HCT116 (cell line): ENCODE data around the gene WFDC5.

Experiments used
- EGR1 ChIP-seq: IDR thresholded peaks from 2 replicates; pipeline ENCODE4 v1.6.1; 2012; ENCODE audit warnings: low read depth
- ELF1 ChIP-seq: IDR thresholded peaks from 2 replicates; pipeline ENCODE4 v1.6.1; 2012; ENCODE audit warnings: low read depth, borderline replicate concordance
- EZH2 ChIP-seq: fragments of 200-600 bp; sonication (generic); IDR thresholded peaks from 2 replicates; pipeline ENCODE4 v1.6.1; 2017; ENCODE audit warnings: antibody characterized with exemption, mixed run types
- POLR2A ChIP-seq: IDR thresholded peaks from 2 replicates; pipeline ENCODE4 v1.7.0; 2011; ENCODE audit warnings: borderline replicate concordance; ENCODE audit not compliant: insufficient read depth, insufficient read length; ENCODE audit errors: extremely low read depth
- POLR2AphosphoS5 ChIP-seq: IDR thresholded peaks from 2 replicates; pipeline ENCODE4 v1.6.1; 2011; ENCODE audit warnings: mild to moderate bottlenecking, low read depth, low read length, moderate library complexity
- RAD21 ChIP-seq: IDR thresholded peaks from 2 replicates; pipeline ENCODE4 v1.6.1; 2012; ENCODE audit warnings: low read depth, mild to moderate bottlenecking
- REST ChIP-seq: IDR thresholded peaks from 2 replicates; pipeline ENCODE4 v1.6.1; 2012; ENCODE audit warnings: low read depth
- TF ChIP-seq, protein P1 (sequence below), 3 experiments: fragments of 200-600 bp in 1 of 3; sonication (generic) in 1 of 3; IDR thresholded peaks in 2 of 3; conservative IDR thresholded peaks in 1 of 3; 2 replicates each; pipeline ENCODE4 v1.5.1; 2012 to 2017; ENCODE audit warnings: low read depth in 2 of 3, low read length in 2 of 3, antibody characterized with exemption in 1 of 3, borderline replicate concordance in 1 of 3, control low read depth in 1 of 3, mild to moderate bottlenecking in 1 of 3, mixed read lengths in 1 of 3, mixed run types in 1 of 3, moderate library complexity in 1 of 3; ENCODE audit not compliant: insufficient read depth in 1 of 3

DNA sequence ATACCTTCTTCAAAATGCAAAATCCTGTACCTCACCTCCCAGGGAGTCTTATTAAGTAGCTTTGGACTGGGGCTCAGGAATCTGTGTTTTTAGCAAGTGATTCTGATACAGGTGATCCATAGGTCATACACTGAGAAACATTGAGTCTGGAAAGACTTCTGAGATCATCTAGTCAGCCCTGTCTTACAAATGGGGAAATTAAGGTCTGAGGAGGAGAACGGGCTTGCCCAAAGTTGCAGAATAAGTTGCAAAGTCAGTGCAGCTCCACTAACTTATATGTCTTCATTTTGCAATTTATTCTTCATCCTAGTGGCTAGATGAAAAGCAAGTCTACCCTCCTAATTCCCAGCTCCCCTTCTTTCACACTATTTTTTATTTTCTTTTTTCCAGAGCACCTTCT lies 42.9 kb downstream of the WFDC5 start:
- TF ChIP-seq, protein P1, sequence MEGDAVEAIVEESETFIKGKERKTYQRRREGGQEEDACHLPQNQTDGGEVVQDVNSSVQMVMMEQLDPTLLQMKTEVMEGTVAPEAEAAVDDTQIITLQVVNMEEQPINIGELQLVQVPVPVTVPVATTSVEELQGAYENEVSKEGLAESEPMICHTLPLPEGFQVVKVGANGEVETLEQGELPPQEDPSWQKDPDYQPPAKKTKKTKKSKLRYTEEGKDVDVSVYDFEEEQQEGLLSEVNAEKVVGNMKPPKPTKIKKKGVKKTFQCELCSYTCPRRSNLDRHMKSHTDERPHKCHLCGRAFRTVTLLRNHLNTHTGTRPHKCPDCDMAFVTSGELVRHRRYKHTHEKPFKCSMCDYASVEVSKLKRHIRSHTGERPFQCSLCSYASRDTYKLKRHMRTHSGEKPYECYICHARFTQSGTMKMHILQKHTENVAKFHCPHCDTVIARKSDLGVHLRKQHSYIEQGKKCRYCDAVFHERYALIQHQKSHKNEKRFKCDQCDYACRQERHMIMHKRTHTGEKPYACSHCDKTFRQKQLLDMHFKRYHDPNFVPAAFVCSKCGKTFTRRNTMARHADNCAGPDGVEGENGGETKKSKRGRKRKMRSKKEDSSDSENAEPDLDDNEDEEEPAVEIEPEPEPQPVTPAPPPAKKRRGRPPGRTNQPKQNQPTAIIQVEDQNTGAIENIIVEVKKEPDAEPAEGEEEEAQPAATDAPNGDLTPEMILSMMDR (IDR thresholded peaks at IDR 0.05 in 2 of 3, conservative IDR thresholded peaks at IDR 0.05 in 1 of 3; ENCODE audit: borderline replicate concordance in 1 of 3, insufficient read depth in 1 of 3, low read depth in 2 of 3, low read length in 2 of 3): no peak
- no peak for TF ChIP-seq POLR2AphosphoS5
- TF ChIP-seq ELF1: no peak
- no peak for TF ChIP-seq EGR1
- TF ChIP-seq EZH2: no peak
- TF ChIP-seq POLR2A: no peak
- no peak for TF ChIP-seq REST
- TF ChIP-seq RAD21: no peak
